Eye (tissue), 1 donor: Measurements from ENCODE around the gene STARD13.
A peak's percentile ranks its signal among the peaks of the same experiment; 100 is the strongest.

Experiments used
- DNase-seq: peaks from one replicate; pipeline ENCODE4 v3.0.0-alpha.2; 2015

STARD13 gene

DNA sequence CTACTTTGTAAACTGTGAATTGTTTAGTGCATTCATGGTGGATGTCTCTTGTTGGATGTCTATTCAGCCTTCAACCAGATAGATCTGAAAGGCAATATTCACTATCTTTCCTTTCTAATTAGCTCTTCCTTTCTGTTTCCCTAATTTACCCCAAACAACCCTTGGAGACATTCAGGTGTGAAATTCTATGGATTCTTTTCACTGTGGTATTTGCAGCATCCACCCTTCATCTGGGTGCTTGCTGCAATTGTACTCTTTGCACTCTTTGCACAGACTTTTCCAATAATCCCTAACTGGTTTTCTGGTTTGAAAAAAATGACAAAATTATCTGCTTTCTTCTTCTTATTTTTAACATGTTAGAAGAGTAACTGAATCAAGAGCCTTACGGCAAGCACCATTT is 212.8 kb downstream of the STARD13 start:
- DNase-seq = no peak

- no peak for DNase-seq
Measured at GRCh38 chr13:33072282-33072681, 213.3 kb downstream of the STARD13 start.

DNA sequence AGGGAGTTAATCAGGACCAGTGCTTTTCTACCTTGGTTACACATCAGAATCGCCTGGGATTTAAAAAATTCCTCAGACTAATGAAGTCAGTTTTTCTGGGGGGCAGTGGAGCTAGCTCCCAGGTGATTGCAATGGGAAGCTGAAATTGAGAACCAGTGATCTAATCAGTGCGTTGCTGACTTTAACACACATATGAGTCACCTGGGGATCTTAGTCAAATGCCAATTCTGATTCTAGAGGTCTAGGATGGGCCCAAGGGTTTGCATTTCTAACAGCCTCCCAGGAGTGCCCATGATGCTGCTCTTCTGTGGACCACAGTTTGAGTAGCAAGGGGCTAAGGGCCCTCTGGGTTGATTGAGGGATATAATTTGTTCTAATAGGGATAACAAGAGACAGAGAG is 214.8 kb downstream of the STARD13 start:
- DNase-seq = no peak

DNA sequence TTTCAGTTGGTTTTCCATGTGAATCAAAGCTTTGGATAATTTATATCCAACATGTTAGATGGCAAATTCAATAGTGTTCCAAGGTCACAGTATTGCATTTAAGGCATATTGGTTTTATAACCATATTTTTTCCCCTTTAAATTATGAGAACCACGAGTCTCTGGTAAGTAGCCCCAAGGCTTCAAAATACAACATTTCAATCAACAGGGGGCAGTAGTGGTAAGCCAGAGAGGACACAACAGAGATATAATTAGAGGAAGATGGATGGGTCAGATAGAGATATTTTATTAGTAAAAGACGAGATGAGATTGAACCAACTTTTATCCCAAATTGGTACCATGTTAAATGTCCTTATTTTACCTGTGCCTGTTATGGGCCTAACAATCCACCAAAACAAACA is 216.2 kb downstream of the STARD13 start:
- no peak for DNase-seq

- no peak for DNase-seq
Measured at GRCh38 chr13:33066329-33066728, 219.2 kb downstream of the STARD13 start.

DNA sequence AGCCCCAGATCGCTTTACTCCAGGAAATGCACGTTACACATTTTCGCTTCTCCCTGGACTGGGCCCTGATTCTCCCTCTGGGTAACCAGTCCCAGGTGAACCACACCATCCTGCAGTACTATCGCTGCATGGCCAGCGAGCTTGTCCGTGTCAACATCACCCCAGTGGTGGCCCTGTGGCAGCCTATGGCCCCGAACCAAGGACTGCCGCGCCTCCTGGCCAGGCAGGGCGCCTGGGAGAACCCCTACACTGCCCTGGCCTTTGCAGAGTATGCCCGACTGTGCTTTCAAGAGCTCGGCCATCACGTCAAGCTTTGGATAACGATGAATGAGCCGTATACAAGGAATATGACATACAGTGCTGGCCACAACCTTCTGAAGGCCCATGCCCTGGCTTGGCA is 224.7 kb downstream of the STARD13 start:
- no peak for DNase-seq

GRCh38 chr13:33058776-33059327 is 226.7 kb downstream of the STARD13 start:
- DNase-seq = no peak

DNA sequence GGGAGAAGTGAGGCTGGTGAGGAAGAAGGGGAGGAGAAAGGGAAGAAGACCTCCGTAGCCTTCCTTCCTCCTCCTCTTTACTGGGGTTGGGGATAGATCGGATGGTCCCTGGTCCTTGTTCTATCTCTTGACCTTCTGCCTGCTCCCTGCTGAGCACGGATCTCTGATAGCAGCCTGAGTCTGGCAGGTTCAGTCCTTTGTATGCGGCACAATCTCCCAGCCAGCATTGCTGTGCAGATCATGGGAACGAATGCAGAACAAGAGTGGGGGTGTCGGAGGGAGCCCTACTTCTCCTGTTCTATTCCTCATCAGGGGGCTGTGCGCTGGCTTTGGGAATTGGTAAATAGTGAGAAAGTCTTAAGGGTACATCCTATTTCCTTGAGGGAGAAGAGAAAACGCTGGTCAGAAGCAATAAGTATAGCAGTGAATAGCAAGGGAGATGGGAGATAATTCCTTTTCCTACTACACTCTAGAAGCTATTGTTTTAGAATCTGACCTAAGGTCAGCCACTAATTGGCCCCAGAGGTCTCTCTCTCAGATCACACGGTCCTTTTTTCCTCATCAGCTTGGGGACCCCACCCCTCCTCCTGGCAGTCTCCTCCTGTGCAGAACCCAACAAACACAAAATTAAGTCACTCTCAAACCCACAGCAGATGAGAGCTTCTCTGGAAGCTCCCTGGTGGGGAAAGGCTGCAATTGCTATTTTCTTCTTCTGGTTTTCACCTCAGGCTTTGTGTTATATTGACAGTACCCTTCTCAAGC is 228.4 kb downstream of the STARD13 start:
- DNase-seq = peak; percentile 59

DNA sequence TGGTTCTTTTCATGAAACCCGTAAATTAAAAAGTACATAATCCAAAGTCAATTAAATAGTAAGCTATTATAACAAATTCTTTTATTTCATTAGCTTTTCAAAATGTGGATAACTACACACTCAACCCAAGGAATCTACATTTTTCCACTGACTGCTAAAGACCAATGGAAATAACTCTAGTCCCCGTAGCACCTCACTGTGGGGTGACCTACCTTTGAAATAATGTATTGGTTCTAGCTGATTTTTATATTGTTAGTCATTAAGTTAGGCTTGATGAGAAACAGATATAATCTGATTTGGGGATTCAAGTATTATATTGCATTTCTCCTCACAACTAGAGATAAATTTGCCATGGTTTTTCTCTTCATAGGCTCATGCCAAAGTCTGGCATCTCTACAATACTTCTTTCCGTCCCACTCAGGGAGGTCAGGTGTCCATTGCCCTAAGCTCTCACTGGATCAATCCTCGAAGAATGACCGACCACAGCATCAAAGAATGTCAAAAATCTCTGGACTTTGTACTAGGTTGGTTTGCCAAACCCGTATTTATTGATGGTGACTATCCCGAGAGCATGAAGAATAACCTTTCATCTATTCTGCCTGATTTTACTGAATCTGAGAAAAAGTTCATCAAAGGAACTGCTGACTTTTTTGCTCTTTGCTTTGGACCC is 232.0 kb downstream of the STARD13 start:
- no peak for DNase-seq
